ENCODE results near the gene PRMT5. TPM values are rescaled to one million over a fixed set of nuclear protein-coding genes. Genes with fewer than 3 reads are reported as not detected.

PRMT5 gene
- 36.6 and 40.4 TPM in 2 replicates for total RNA-seq

GRCh38 chr14:22929104-22929960 lies at the start of gene PRMT5:
Gene PRMT5 (minus strand): TSS chr14:22929376. CDS start chr14:22929361, 15 bp downstream.

GRCh38 chr14:22918804-22919600 lies 10.2 kb downstream of the PRMT5 start, which contains the start of gene RBM23:
Gene RBM23 (minus strand): TSS chr14:22919149.

GRCh38 chr14:22883173-22883976 lies 45.8 kb downstream of the PRMT5 start, which contains the start of gene REM2:
Gene REM2 (plus strand): TSS chr14:22883222. CDS start chr14:22883288, 66 bp downstream.

GRCh38 chr14:22871224-22872032 lies 57.7 kb downstream of the PRMT5 start, which contains the start of gene LRP10:
Gene LRP10 (plus strand): TSS chr14:22871740. CDS start chr14:22872304, 564 bp downstream.

Other genes with a start within 250 kb of the PRMT5 start
- 47.6 and 49.6 TPM in 2 replicates for gene OXA1L, start 162.7 kb downstream of the PRMT5 start, total RNA-seq
- 2.5 and 5.7 TPM in 2 replicates for gene SLC7A7, start 113.9 kb downstream of the PRMT5 start, total RNA-seq
- 38.1 and 40.1 TPM in 2 replicates for gene MRPL52, start 99.5 kb downstream of the PRMT5 start, total RNA-seq
- 338 and 428 TPM in 2 replicates for gene MMP14, start 92.8 kb downstream of the PRMT5 start, total RNA-seq
- 43.2 and 48.3 TPM in 2 replicates for gene LRP10, start 57.6 kb downstream of the PRMT5 start, total RNA-seq
- 0.09 and 0.16 TPM in 2 replicates for gene REM2, start 46.2 kb downstream of the PRMT5 start, total RNA-seq
- gene RBM23, start 10.2 kb downstream of the PRMT5 start, total RNA-seq: 46.0 and 67.9 TPM in 2 replicates
- gene HAUS4, start 27.7 kb upstream of the PRMT5 start, total RNA-seq: 32.6 and 32.9 TPM in 2 replicates
- gene AJUBA, start 53.2 kb upstream of the PRMT5 start, total RNA-seq: 18.0 and 18.1 TPM in 2 replicates
- 12.1 and 16.4 TPM in 2 replicates for gene C14orf93, start 80.8 kb upstream of the PRMT5 start, total RNA-seq
- 196 and 218 TPM in 2 replicates for gene PSMB5, start 105.5 kb upstream of the PRMT5 start, total RNA-seq
- 0.09 TPM in 1 of 2 replicates, not detected in the other for gene PSMB11, start 112.8 kb upstream of the PRMT5 start, total RNA-seq
- 4.6 and 7.6 TPM in 2 replicates for gene CDH24, start 128.1 kb upstream of the PRMT5 start, total RNA-seq
- gene ACIN1, start 165.8 kb upstream of the PRMT5 start, total RNA-seq: 71.7 and 101 TPM in 2 replicates
- 63.5 and 95.0 TPM in 2 replicates for gene C14orf119, start 166.1 kb upstream of the PRMT5 start, total RNA-seq
- 1.3 and 4.6 TPM in 2 replicates for gene CIROP, start 175.6 kb upstream of the PRMT5 start, total RNA-seq
- gene CEBPE, start 189.9 kb upstream of the PRMT5 start, total RNA-seq: 0.16 TPM in 1 of 2 replicates, not detected in the other